HG02678 (cell line): ENCODE measurements around the gene CNST.
A peak's percentile ranks its signal among the peaks of the same experiment; 100 is the strongest.
"Not testable (repeated sequence)": the region's sequence is repeated elsewhere in the genome, so short reads cannot be mapped to it uniquely, and the experiment has no call there.

Experiments
- ATAC-seq: cut with Tn5 transposase; IDR thresholded peaks from one replicate; pipeline ENCODE4 v1.9.1; 2021; ENCODE audit warnings: mild to moderate bottlenecking, moderate library complexity; ENCODE audit not compliant: unreplicated experiment

CNST gene

DNA sequence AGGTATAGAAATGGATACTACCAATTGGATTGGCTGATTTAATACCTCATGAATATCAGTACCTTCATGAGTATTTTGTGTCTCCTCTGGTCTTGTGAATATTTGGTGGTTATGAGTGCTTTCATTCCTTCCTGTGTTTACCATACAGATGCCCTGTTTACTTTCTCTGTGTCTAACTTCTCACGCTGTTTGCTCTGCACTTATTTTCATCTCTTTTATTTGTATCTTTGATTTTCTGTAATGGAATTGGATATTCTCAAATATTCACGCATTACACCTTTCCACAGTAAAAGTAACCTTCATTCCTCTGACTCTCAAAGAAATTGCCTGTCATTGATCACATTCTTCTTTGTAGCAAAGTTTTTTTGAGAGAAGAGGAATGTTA lies 16.8 kb downstream of the CNST start:
- no peak for ATAC-seq

DNA sequence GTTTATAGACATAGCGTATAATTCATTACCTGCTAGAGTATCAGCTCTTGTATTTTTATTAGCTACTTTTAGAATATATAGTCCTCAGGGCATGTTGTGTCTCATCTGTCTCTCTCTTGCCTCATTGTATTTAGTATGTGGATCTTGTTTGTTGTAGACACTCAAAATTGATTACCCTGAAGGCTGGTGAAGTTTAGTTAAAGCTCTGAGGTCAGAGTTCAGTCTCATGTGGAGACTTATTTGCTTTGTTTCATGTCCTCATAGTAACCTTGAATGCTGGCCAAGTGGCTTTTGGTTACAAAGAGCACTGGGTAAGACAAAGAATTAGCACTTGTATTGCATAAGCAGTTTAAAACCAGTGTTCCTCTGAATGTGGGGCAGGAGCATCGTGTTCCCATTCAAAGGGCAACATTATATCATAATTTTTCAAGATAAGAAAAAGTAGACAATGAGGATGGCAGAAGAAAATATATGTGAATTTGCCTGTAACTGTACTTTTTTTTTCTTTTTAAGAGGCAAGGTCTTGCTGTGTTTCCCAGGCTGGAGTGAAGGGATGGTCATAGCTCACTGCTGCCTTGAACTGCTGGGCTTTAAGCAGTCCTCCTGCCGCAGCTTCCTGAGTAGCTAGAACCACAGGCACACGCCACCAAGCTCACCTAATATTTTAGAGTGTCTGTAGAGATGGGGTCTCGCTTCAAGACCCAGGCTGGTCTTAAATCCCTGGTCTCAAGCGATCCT lies 17.4 kb downstream of the CNST start:
- ATAC-seq, result no peak

- ATAC-seq, result no peak
Observed at GRCh38 chr1:246587032-246587431, 20.8 kb downstream of the CNST start.

DNA sequence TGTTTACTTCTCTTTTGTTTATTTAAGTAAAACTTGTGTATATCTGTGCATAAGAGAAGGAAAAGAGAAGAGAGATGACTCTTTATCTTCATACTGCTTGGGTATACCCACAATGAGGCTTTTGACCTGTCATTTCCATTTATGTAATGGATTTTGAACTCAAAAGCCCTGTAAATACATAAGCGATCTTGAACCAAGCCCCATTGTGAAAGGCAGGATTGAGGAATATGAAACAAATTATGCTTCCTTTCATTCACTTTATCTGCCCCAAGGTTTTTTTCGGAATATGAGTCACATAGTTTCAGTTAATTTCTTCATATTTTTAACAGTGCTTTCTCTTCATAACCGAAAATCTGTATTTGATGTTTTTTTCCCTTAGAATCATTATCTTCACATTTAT lies 21.4 kb downstream of the CNST start:
- ATAC-seq, result no peak

GRCh38 chr1:246588159-246588721 lies 22.0 kb downstream of the CNST start:
- ATAC-seq, result no peak

- not testable (repeated sequence) for ATAC-seq
Observed at GRCh38 chr1:246589919-246590318, 23.7 kb downstream of the CNST start.

DNA sequence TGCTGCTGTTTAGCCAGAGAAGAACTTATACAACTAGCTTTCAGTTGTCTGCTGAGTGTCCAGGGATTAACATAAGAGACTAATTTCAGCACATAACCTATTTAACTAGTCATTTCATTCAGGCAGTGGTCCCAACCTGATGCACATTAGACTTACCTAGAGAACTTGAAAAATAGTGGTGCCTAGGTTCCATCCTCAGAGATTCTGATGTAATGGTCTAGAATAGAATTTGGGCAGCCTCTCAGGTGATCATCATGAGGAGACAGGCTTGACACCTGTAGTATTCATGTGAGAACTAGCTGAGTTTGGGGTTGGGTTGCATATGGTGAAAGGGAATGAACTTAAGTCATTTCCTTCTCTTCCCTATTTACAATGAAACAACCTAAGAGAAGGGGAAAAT lies 24.8 kb downstream of the CNST start:
- ATAC-seq, result peak; percentile 32

- ATAC-seq, result peak; percentile 96
Observed at GRCh38 chr1:246591504-246591903, 25.2 kb downstream of the CNST start.

DNA sequence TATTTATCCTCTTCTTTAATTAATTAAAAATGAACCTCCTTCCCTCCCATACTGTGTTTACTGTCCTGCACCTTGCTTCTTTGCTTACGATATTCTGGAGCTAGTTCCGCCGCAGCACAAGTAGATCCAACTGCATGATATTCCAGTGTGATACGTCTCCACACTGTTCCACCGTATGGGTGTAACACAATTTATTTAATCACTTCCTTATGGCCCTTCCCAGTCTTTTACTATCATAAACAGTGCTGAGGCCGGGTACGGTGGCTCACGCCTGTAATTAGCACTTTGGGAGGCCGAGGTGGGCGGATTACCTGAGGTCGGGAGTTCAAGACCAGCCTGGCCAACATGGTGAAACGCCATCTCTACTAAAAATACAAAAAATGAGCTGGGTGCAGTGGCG lies 25.7 kb downstream of the CNST start:
- ATAC-seq, result no peak

GRCh38 chr1:246592695-246593094 lies 26.4 kb downstream of the CNST start:
- ATAC-seq, result no peak

- ATAC-seq, result no peak
Observed at GRCh38 chr1:246595146-246595545, 28.9 kb downstream of the CNST start.

DNA sequence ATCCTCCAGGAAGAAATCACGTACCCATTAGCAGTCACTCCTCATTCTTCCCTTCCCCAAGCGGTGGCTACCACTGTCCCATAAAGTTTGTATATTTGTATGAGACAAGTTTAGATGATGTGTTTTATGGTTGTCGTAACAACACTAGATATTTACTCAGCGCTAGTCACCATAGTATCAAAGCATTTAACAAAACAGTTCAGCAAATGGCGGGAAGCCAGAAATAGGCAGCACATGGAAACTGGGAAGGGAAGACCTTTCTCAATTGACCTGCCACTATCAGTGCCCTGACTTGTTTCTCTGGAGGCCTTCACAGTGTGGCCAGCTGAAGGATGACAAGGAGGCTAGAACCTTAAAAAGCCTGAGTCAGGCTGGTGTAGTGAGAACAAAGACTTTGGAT lies 31.1 kb downstream of the CNST start:
- ATAC-seq, result no peak

- ATAC-seq, result no peak
Observed at GRCh38 chr1:246597971-246598370, 31.7 kb downstream of the CNST start.

- ATAC-seq, result no peak
Observed at GRCh38 chr1:246599315-246599714, 33.1 kb downstream of the CNST start.

- no peak for ATAC-seq
Observed at GRCh38 chr1:246600579-246600978, 34.3 kb downstream of the CNST start.

DNA sequence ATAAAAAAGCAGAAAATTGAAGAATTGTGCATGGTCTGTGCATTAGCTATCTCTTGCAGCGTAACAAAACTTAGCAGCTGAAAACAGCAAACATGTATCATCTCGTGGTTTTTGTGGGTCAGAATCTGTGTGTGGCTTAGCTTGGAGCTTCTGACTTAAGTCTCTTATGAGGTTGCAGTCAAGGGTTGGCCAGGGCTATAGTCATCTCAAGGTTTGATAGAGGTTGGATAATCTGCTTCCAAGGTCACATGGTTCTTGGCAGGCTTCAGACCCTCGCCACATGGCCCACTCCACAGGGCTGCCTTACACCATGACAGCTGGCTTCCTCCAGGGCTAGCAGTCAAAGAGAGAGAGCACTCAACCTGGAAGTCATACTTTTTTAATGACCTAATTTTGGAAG lies 35.9 kb downstream of the CNST start:
- no peak for ATAC-seq

- not testable (repeated sequence) for ATAC-seq
Observed at GRCh38 chr1:246605231-246605630, 39.0 kb downstream of the CNST start.

- ATAC-seq, result no peak
Observed at GRCh38 chr1:246607462-246607861, 41.2 kb downstream of the CNST start.

- ATAC-seq, result no peak
Observed at GRCh38 chr1:246608616-246609376, 42.5 kb downstream of the CNST start.

DNA sequence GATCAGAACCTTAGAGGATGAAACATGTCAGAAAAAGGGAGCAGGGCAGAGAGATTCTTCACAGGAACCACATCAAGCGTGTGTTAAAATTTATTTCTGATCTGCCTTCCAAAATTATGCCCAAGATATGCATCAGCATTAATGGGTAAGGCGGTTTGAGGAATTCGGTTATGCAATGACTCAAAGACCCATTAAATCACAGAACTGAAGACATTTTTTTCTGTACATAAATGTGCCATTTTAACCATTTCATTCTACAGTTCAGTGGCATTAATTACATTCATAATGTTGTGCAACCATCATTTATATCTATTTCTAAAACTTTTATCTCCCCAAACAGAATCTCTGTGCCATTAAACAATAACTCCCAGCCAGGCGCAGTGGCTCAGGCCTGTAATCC lies 43.4 kb downstream of the CNST start:
- no peak for ATAC-seq

GRCh38 chr1:246613096-246613758 lies 47.0 kb downstream of the CNST start:
- no peak for ATAC-seq

- ATAC-seq, result no peak
Observed at GRCh38 chr1:246617156-246617555, 50.9 kb downstream of the CNST start.
